Renal cortex interstitium (tissue), 11 donors: ENCODE results near the gene PALD1. TPM values are rescaled to one million over a fixed set of nuclear protein-coding genes. Genes with fewer than 3 reads are reported as not detected.

ENCODE experiments used
- DNase-seq, 11 donors: peaks; one replicate each; pipeline ENCODE4 v3.0.0-alpha.2; 2013; ENCODE audit warnings: low read depth in 9 of 11, low spot score in 4 of 11; ENCODE audit errors: extremely low read depth in 1 of 11
- polyA plus RNA-seq, 3 donors: library from polyadenylated mRNA; unstranded; fragments of 120-200 nt; gene quantifications; one replicate each; pipeline ENCODE4 v1.2.1, GENCODE V29; 2013; ENCODE audit not compliant: insufficient read length in 3 of 3

The PALD1 gene
- polyA plus RNA-seq, 3 donors, result 10.1 to 12.8 (median 11.9) TPM

DNA sequence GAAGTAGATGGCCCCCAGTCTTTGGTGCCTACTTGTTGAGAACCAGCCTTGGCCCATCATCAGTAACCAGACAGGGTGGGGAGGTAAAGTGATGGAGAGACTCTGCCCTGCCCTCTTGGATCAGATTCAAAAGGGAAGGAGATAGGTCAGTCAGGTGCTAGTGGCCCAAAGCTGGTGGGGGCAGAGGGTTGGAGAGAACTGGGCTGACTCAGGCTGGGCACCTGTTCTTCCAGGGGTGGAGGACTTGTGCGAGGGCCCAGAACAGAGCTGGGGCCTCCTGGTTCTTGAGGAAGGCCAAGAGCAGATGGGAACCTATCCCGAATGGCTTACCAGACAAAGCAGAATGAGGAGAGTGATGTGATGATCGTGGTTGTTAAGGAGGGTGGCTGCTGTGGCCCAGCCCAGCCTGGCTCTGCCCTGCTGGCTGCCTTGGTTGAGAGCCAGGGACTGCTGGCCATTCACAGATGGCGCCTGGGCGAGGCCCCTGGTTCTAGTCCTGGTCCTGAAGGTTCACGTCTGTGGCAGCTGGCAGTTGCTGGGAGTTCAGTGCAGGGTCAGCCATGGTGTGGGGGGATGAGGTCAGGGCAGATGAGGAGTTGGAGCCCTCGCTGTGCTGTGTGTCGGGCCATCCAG, 36.6 kb downstream of the PALD1 start:
- no peak for DNase-seq

- no peak for DNase-seq
Measured at GRCh38 chr10:70518695-70519094, 40.1 kb downstream of the PALD1 start.

DNA sequence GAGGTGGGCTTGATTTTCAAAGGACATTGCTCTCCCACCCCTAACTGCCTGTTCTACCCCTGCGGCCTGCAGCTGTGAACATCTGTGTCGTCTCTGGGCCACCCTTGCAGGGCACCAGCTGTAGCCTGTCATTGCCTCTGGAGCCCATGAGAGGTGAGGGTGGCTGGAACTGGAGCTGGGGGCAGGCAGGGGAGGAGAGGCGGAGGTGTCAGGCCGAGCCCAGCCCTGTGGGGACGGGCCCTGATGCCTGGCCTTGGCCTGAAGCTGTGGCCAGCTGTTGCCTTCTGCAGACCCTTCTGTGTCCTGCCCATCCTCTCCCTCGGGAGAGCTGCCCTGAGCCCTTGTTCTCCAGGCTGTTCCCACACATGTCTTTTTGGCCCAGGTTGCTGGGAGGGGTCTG, 44.5 kb downstream of the PALD1 start:
- DNase-seq, result peak in 7 of 11 donors; percentile 31 to 57 (median 52)

GRCh38 chr10:70523549-70523948, 45.0 kb downstream of the PALD1 start:
- no peak for DNase-seq

GRCh38 chr10:70528314-70528713, 49.7 kb downstream of the PALD1 start:
- no peak for DNase-seq

GRCh38 chr10:70528741-70529362, 50.3 kb downstream of the PALD1 start:
- no peak for DNase-seq

DNA sequence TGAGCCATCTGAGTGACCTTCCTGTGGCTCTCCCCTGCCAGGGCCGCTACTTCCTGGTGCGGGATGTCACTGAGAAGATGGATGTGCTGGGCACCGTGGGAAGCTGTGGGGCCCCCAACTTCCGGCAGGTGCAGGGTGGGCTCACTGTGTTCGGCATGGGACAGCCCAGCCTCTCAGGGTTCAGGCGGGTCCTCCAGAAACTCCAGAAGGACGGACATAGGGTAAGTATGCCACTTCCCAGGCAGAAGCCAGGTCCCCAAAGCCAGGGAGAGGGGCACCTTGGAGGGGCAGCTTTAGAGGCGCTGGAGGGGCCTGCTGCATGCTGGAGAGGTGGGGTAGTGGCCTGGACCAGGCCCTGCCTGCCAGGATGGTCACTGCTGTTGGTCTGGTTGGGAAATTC, 51.3 kb downstream of the PALD1 start:
- DNase-seq, result no peak

GRCh38 chr10:70530315-70530714, 51.7 kb downstream of the PALD1 start:
- no peak for DNase-seq

- DNase-seq, result no peak
Measured at GRCh38 chr10:70532554-70533188, 54.1 kb downstream of the PALD1 start.

GRCh38 chr10:70533189-70533558, 54.6 kb downstream of the PALD1 start:
- no peak for DNase-seq

- DNase-seq, result no peak
Measured at GRCh38 chr10:70534281-70534680, 55.7 kb downstream of the PALD1 start.

GRCh38 chr10:70535001-70535400, 56.4 kb downstream of the PALD1 start:
- DNase-seq, result no peak

- no peak for DNase-seq
Measured at GRCh38 chr10:70535451-70535850, 56.9 kb downstream of the PALD1 start.

DNA sequence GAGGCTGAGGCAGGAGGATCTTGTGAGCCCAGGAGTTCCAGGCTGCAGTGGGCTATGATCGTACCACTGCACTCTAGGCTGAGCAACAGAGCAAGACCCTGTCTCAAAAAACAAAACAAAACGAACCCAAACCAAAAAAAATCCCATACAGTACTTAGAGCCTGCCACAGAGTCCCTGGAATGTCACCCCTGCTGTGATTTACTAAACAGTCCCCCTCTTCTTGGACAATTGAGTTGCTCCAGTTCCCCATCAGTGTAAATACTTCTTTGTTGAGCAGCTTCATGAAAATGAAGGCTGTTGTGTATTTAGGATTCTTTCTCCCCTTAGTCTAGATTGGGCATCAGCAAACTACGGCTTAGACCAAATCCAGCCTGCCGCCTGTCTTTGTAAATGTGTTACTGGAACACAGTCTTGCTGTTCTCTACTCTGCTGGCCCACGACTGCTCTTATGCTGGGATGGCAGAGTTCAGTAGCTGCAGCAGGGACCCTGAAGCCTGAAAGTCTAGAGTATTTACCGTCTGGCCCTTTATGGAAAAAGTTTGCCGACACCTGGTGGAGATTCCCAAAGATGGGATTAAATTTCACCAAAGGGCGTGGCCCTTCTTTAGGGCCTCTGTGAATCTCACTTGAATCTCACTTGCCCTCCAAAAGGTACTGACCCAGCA, 57.8 kb downstream of the PALD1 start:
- DNase-seq, result no peak

GRCh38 chr10:70537398-70538194, 59.0 kb downstream of the PALD1 start:
- no peak for DNase-seq

- DNase-seq, result no peak
Measured at GRCh38 chr10:70538195-70538520, 59.6 kb downstream of the PALD1 start.

GRCh38 chr10:70538731-70539338, 60.3 kb downstream of the PALD1 start:
- no peak for DNase-seq

- DNase-seq, result no peak
Measured at GRCh38 chr10:70539471-70539870, 60.9 kb downstream of the PALD1 start.

DNA sequence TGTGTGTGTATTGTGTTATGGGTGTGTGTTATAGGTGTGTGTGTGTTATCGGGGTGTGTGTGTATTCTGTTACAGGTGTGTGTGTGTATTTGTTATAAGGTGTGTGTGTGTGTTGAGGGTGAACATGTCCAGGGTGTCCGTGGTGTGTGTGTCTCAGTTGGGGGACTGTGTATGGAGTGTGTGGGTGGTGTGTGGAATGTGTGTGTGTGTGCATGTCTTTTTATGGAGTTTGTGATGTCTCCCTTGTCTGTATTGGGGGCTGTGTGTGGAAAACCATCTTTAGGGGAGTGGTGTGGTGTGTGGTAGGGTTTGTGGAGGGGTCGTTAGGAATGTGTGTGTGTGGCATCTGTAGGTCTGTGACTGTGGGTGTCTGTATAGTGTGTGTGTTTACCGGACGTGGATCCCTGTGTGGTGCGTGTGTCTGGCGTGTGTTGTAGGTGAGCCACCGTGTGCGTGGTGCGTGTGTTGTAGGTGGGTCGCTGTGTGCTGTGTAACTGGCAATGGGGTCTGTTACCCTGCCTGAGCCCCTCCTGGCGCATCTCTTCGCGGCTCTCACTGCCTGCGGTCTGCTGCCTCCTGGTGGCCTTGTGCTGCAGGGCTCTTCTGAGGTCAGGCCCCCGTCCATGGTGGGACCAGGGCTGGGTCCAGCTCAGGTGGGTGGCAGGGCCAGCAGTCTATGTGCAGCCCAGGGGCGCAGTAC, 61.7 kb downstream of the PALD1 start:
- no peak for DNase-seq
